Thyroid gland (tissue), 4 donors: ENCODE data around the gene NMBR.

ENCODE experiments used
- POLR2A ChIP-seq, 2 donors: fragments of 450-650 bp; IDR thresholded peaks; one replicate each; pipeline ENCODE4 v1.6.1; 2017; ENCODE audit warnings: antibody characterized with exemption in 2 of 2, mild to moderate bottlenecking in 2 of 2, moderate library complexity in 1 of 2
- TF ChIP-seq, protein P1 (sequence below), 6 experiments: fragments of 200-600 bp in 3 of 6; fragments of 450-650 bp in 3 of 6; sonication (generic) in 3 of 6; IDR thresholded peaks; one replicate each; pipeline ENCODE4 v1.5.1; 2016 to 2019; ENCODE audit warnings: antibody characterized with exemption in 6 of 6, mild to moderate bottlenecking in 2 of 6, inconsistent platforms in 1 of 6, moderate library complexity in 1 of 6

DNA sequence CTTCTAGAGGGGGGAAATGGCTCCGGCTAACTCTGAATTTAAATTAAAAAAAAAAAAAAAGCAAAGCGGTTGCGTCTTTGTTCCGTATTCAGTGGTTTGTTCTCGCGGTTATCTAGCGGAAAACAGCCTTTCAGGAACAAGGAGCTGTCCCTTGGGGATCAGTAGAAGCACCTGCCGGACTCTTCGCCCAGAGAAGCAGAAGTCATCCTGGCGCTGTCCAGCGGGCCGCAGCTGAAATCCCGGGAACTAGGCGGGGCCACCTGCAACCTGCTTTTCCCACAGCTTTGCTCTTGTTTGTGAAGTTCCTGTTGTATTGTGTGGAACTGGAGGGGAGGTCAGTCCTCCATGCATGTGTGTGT is 58.1 kb downstream of the NMBR start:
- TF ChIP-seq, protein P1, sequence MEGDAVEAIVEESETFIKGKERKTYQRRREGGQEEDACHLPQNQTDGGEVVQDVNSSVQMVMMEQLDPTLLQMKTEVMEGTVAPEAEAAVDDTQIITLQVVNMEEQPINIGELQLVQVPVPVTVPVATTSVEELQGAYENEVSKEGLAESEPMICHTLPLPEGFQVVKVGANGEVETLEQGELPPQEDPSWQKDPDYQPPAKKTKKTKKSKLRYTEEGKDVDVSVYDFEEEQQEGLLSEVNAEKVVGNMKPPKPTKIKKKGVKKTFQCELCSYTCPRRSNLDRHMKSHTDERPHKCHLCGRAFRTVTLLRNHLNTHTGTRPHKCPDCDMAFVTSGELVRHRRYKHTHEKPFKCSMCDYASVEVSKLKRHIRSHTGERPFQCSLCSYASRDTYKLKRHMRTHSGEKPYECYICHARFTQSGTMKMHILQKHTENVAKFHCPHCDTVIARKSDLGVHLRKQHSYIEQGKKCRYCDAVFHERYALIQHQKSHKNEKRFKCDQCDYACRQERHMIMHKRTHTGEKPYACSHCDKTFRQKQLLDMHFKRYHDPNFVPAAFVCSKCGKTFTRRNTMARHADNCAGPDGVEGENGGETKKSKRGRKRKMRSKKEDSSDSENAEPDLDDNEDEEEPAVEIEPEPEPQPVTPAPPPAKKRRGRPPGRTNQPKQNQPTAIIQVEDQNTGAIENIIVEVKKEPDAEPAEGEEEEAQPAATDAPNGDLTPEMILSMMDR (IDR thresholded peaks at IDR 0.05): no peak
- no peak for TF ChIP-seq POLR2A (IDR thresholded peaks at IDR 0.05)
